ENCODE data around the gene MEFV. TPM values are rescaled to one million over a fixed set of nuclear protein-coding genes. Genes with fewer than 3 reads are reported as not detected.

Gene MEFV
- total and polyA plus RNA-seq, 10 of the 15 experiments (the other 5 are each of a cell fraction or from before 2014, with no cell fraction given): 0.03 to 0.11 (median 0.09) TPM; not detected in 5

GRCh38 chr16:3248596-3248995 is 7.8 kb downstream of the MEFV start:
- SMC1A ChIA-PET (ENCODE audit: uncharacterized antibody, unreplicated experiment): no interaction called here
- intact Hi-C loops (cut with micrococcal nuclease; ENCODE audit: unreplicated experiment) (no loop called here), in situ Hi-C loops (cut with MboI) (no loop called here)
- RAD21 ChIA-PET (ENCODE audit: unreplicated experiment): no interaction called here
- 54% methylated on average over 5 of the region's 5 CpGs for WGBS (ENCODE audit: insufficient coverage, insufficient replicate concordance, low lambda C conversion rate, missing lambda C conversion rate)
- Histone ChIP-seq H4K20me1 (ENCODE audit: control insufficient read depth, insufficient read depth) (no peaks in the 10 kb centered on the region), H3K9me3 (replicated peaks; ENCODE audit: control insufficient read depth, insufficient read depth, low read length) (no peaks in the 10 kb centered on the region), H3K79me2 (ENCODE audit: control insufficient read depth, insufficient read depth, low read length) (no peaks in the 10 kb centered on the region), H3K4me3 (no peak overlapping the region), H3K27ac (ENCODE audit: control insufficient read depth, insufficient read depth) (no peak overlapping the region), H3K9ac (ENCODE audit: control insufficient read depth, insufficient read depth, low read length) (no peak overlapping the region), H3K36me3 (ENCODE audit: control insufficient read depth in 2 of 2, insufficient read depth in 2 of 2, low read length in 1 of 2) (no peaks in the 10 kb centered on the region), H3K27me3 (replicated peaks in 1 of 2; ENCODE audit: control insufficient read depth in 2 of 2, insufficient read depth in 2 of 2, low read length in 1 of 2) (no peaks in the 10 kb centered on the region; a peak in 1 of 4 replicates), H3K4me1 (ENCODE audit: control insufficient read depth, insufficient read depth, low read length) (no peaks in the 10 kb centered on the region), H3K4me2 (ENCODE audit: control insufficient read depth, insufficient read depth) (no peak overlapping the region), H2AFZ (ENCODE audit: control insufficient read depth, low read depth, low read length) (no peak overlapping the region)
- DNase-seq (ENCODE audit: low read depth, low spot score) (no peak), FAIRE-seq (no peak), ATAC-seq (no peak)
- TF ChIP-seq ATF2 (IDR thresholded peaks at IDR 0.05; ENCODE audit: low read length) (no peak), SMARCA5 (IDR thresholded peaks at IDR 0.05) (no peak), USF1 (IDR thresholded peaks at IDR 0.05; ENCODE audit: borderline replicate concordance, extremely low read length, insufficient read depth, low read depth, low read length) (no peak), POLR2AphosphoS2 (IDR thresholded peaks at IDR 0.05; ENCODE audit: low read depth, low read length) (no peak), ZBTB11 (CRISPR knock-in tag; IDR thresholded peaks at IDR 0.05) (no peak), SIN3A (IDR thresholded peaks at IDR 0.05; ENCODE audit: low read depth, low read length) (no peak), IRF5 (IDR thresholded peaks at IDR 0.05; ENCODE audit: borderline replicate concordance) (no peak), ZBTB33 (IDR thresholded peaks at IDR 0.05) (no peak), NFYA (IDR thresholded peaks at IDR 0.05; ENCODE audit: borderline replicate concordance, low read depth, low read length) (no peak), ZNF217 (IDR thresholded peaks at IDR 0.05) (no peak), DPF2 (IDR thresholded peaks at IDR 0.05) (no peak), POU2F2 (IDR thresholded peaks at IDR 0.05; ENCODE audit: borderline replicate concordance, low read depth, low read length) (no peak)
- POLR2A ChIA-PET: no interaction called here
- CTCF ChIA-PET: no interaction called here
- no TSS peak for BruUV-seq (replicated peaks)
